Breast epithelium (tissue), 3 donors: ENCODE data around the gene NMRAL1.

ENCODE experiments used
- POLR2A ChIP-seq: fragments of 450-650 bp; IDR thresholded peaks from one replicate; pipeline ENCODE4 v1.6.1; 2016; ENCODE audit warnings: antibody characterized with exemption, mild to moderate bottlenecking, moderate library complexity
- POLR2AphosphoS5 ChIP-seq, 3 donors: sonication (generic); formaldehyde crosslinking; IDR thresholded peaks; one replicate each; pipeline ENCODE4 v1.6.1; 2017; ENCODE audit warnings: antibody characterized with exemption in 3 of 3
- TF ChIP-seq, protein P1 (sequence below), 3 donors: fragments of 450-650 bp; IDR thresholded peaks; one replicate each; pipeline ENCODE4 v1.5.1; 2016 to 2017; ENCODE audit warnings: antibody characterized with exemption in 3 of 3, mild to moderate bottlenecking in 3 of 3, moderate library complexity in 3 of 3

DNA sequence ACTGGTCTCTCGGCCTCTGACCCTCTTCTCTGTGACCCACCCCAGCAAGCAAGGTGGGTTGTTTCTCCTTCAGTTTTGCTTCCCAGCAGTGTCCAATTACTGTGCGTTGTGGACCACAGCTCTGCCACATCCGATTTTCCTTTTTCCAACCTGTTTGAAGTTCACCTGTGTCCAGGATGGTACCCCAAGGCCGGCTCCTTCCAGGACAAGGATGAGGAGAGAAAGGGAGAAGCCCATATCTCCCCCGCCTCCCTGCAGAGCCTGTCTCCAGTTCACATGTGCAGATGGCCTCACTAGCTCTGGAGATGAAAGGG, 13.5 kb downstream of the NMRAL1 start:
- TF ChIP-seq, protein P1, sequence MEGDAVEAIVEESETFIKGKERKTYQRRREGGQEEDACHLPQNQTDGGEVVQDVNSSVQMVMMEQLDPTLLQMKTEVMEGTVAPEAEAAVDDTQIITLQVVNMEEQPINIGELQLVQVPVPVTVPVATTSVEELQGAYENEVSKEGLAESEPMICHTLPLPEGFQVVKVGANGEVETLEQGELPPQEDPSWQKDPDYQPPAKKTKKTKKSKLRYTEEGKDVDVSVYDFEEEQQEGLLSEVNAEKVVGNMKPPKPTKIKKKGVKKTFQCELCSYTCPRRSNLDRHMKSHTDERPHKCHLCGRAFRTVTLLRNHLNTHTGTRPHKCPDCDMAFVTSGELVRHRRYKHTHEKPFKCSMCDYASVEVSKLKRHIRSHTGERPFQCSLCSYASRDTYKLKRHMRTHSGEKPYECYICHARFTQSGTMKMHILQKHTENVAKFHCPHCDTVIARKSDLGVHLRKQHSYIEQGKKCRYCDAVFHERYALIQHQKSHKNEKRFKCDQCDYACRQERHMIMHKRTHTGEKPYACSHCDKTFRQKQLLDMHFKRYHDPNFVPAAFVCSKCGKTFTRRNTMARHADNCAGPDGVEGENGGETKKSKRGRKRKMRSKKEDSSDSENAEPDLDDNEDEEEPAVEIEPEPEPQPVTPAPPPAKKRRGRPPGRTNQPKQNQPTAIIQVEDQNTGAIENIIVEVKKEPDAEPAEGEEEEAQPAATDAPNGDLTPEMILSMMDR (IDR thresholded peaks at IDR 0.05): no peak
- TF ChIP-seq POLR2A (no peak), POLR2AphosphoS5 (IDR thresholded peaks at IDR 0.05) (no peak)
